ENCODE data around the gene MANSC4.

GRCh38 chr12:27781680-27782079 lies 1.6 kb upstream of the MANSC4 start:
- TF ChIP-seq POLR2A (IDR thresholded peaks at IDR 0.05): no peak
- no peak for TF ChIP-seq CTCF (IDR thresholded peaks at IDR 0.05)
- no peak for TF ChIP-seq POLR2AphosphoS5 (IDR thresholded peaks at IDR 0.05; ENCODE audit: insufficient read depth in 1 of 2, low read depth in 1 of 2)
